ENCODE results near the gene HDAC7.

HDAC7 gene

DNA sequence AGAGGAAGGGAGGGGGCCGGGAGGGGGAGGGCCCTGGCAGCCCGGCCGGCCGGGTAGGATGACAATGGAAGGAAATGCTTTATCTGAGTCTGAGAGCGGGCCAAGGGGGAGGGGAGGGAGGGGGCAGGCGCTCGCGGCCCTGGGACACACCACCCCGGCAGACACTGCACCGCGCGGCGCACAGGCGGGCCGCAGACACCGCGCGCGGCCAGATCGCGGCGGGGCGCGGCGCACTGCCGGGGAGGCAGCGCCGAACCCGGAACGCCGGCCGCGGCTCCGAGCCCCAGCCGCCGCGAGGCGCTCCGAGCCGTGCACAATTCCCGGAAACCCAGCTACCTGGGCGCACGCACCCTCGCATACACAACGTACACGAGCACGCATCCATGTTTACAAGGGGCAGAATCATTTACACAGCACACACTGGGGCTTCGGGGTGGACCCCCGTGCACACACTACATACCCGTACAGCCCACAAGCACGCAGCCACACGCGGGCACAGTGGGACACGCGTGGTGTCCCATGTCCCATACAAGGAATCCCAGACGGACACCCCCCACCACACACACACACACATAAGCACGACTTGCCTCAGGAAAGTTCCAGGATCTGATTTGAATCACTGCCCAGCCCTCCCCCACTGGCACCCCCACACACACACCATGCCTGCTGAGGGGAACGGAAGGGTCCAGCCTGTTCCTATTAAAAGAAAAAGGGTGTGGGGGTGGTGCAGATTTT, at the start of gene HDAC7:
Gene HDAC7 (minus strand): TSS at position 8 of the 735 bp plus-strand sequence. CDS start 118 bp downstream, outside the sequence.
- DNase-seq: peak; percentile 90

DNA sequence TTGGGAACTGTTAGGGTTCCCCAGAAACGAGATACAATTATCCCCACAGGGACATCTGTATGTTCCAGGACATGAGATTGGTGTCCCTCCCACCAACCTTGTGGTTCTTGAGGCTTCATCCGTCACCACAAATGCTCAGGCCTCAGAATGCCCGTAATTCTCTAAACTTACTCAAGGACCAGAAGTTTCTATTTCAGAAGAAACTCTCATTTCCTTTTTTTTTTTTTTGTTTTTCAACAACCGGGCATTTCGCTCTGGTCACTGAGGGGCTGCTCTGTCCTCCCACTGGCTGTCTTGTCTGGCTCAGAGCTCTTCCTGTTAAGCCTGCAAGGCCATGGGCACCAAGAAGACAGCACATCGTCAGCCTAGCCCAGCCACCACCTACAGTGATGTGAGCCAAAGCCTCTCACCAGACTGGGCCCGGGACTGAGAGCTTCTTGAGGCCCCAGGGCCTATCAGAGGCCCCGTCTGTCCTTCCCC, 48.9 kb upstream of the HDAC7 start:
- DNase-seq: no peak

DNA sequence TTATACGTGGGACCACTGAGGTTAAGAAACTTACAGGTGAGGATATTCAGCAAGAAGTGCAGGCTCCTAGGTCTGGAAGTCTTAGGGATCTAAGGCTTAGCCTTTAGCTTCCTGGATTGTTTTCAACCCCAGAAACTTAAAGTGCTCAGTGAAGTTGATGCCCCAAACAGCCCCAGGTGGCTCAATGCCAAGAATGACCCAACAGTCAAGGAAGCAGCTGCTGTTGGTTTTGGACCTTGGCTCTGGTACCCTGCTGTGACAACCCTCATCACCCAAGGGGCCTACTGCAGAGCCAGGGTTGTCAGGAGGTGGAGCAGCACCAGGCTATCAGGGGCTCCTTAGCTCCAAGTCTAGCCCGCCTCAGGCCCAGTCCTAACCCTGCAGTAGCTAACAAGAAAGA, 48.3 kb upstream of the HDAC7 start:
- DNase-seq: no peak

DNA sequence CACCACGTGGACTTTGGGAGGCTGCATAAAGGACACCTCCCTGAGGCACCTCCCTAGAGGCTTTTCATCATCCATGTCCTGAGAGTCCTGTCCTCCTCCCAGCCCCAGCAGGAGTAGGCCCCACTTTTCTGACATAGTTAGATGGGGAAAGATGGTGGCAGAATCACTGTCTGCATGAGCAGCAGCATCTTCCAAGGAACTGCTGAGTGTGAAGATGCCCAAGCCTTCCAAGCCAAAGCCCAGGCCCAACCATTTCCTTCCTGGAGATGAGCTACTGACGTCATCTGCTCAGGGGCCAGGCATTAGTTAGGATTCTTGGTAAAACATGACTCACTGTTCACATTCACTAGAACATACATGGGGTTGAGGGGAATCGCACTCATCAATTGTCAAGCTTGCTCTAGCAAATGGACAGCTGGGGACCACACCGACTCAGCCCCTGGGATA, 47.8 kb upstream of the HDAC7 start:
- DNase-seq: peak; percentile 91

DNA sequence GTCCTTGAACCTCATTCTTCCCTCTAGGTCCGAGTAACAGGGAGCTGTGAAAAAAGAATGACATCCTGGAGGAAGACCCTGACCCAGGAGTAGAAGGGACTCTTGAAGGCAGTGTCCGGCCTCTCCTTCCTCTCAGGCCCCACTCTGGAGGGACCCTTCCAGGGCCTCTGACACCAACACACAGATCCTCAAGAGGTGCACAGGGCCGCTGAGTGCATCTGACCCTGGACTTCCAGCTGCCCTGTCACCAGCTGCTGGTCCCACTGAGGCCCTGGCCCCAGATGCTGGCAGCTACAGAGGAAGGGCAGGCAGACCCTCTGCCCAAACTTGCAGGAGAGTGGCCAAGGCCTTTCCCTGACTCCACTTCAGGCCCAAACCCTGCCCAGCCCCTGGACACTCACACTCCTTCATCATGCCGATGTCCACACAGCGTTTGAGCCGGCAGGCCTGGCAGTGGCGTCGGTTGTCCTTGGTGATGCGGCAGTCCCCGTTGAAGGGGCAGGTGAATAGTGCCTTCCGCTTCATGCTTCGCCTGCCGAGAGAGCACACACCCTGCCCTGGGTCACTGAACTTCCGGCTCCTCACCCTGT, 45.0 kb upstream of the HDAC7 start:
- no peak for DNase-seq

DNA sequence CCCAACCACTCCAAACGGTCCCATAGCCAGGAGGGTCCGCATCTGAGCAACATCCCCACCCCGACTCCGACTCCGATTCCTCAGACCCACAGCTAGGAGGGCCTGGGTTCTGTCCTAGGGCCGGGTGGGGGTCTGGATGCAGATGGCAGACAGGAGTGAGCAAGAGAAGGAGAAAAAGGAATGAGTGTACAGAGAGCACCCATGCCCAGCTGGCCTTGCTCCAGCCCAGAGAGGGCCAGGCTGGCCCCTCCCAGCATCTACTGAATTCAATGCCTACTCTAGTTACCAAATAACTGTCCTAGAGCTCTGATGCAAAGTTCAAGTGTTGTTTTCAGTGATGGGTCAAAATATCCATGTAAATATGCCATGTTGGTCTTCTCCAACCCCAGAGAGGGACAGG, 44.3 kb upstream of the HDAC7 start:
- no peak for DNase-seq

DNA sequence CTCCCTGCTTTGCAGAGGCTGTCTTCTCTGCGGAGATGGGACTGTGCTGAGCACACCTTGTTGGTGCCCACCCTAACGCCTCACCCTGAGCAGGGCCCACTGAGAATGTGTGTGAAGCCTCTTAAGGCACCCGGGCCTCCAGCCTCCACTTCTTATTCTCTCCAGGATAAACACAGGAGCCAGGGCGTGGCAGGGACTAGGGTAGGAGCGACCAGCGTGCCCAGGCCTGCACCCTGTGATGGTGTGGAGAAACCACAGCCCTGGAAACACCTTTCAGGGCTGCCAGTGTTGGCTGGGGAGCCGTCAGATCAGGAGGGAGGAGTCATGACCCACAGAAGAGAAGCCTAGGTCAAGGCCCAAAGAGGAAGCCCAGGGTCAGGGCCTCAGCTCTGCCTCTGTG, 43.8 kb upstream of the HDAC7 start:
- no peak for DNase-seq

DNA sequence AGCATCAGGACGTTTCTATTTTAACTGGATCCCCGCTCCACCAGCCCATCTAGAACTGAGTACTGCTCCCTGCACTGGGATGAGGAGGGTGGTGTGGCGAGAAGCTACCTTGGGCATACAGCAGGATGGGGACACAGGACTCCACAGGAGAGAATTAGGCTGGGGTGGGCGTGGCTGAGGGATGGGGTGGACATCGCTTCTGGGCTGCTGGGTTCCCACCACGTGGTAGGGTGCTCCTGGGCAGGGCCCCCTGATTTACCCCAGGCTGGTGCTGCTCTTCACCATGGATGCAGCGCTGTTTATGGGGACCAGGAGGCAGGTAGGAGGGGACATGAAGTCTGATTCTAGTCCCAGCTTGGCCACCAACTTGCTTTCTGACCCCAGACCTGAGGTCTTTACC, 43.2 kb upstream of the HDAC7 start:
- DNase-seq: no peak

DNA sequence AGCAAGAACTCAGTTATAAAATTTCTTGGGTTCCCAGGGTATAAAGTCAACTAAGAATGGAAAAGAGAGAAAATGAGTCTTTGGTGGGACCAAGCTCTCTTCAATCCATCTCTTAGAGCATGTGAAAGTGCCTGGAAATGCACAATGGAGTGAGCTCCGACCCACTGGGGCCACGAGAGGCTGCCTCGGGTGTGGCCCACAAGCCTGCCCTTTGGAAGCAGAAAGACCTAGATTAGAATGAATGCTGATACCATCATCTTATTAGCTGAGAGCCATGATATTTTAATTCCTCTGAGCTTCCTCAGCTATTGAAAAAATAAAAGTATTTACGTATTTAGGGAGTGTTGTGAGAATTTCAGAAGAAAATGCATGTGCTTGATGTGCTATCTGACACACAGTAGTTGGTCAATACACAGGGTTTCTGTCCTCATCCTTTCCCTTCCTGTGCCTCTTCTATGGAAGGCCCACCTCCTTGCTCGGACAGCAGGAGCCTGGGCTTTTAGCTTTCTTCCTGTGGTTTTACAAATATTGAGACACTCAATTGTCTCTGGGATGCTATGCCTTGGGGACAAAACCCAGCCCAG, 42.6 kb upstream of the HDAC7 start:
- no peak for DNase-seq

DNA sequence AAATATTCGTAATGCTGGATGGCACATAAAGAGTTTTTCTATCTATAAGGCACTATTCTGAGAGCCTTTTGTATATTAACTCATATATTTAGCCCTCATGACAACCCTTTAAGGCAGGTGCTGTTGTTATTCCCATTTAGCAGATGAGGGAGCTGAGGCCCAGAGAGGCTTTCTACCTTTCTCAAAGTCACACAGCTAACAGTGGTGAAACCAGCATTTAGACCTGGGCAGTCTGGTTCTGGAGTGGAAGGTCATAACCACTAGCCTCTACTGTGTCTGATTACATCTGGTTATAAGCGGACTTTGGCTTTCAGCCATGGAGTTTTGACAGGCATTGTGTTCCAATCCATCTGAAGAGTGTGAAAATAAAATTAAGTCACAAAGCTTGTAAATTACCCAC, 41.2 kb upstream of the HDAC7 start:
- no peak for DNase-seq

DNA sequence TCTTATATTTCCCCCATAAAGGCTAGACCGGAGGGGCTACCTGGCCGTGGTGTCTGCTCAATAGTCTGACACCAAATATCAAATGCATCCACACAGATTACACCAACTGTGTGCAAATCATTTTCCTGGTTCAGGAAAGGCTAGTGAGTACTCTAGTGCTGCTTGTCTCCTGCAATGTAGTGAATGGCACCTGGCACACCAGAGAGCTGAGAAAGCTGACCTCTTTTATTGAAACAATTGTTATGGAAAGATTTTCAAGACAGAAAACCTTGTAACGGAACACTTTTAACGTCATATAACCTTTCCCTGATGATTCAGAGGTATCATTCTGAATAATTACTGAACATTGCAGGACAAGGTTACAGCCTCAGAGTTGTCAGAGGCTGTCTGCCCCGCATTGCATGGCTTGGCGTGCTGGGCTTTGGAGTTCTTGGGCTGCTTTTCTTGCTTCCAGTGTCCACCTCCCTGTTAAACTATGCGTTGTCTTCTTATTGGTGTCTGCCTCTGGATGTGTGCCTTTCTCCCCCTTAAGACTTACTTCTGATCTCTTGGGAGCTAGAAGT, 40.7 kb upstream of the HDAC7 start:
- DNase-seq: no peak

DNA sequence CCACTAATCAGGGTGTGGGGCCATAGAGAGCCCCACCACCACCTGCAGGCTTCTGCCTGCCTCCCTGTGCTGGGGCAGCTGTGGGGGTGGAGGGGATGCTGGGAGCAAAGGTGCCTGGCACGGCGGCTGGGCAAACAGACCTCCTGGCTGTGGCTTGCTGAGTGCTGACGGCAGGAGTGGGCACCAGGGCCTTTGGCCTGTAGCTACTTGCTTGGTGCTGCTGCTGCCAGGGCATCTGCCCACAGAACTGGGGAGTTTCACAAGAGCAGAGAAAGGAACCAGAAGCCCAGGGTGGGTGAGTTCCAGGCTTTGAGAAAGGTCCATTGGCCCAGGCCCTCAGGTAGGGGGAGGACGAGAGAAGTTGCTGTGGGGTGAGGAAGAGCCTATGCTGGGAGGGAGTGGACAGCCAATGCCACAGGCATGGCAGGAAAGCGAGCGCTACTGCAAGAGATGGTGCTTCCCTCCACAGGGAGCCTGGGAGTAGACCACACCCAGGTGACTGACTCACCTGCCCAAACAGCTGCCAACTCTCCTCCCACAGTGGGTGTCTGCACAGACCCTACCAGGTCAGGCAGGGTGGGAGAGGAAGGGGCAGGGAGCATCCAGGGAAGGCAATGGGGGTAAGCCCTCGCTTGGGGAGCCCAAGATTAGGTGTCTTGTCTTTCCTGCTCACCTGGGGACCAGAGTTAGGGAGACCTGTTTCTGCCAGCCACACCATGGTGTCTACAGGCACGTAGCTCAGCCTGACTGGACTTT, 39.0 kb upstream of the HDAC7 start:
- DNase-seq: no peak

DNA sequence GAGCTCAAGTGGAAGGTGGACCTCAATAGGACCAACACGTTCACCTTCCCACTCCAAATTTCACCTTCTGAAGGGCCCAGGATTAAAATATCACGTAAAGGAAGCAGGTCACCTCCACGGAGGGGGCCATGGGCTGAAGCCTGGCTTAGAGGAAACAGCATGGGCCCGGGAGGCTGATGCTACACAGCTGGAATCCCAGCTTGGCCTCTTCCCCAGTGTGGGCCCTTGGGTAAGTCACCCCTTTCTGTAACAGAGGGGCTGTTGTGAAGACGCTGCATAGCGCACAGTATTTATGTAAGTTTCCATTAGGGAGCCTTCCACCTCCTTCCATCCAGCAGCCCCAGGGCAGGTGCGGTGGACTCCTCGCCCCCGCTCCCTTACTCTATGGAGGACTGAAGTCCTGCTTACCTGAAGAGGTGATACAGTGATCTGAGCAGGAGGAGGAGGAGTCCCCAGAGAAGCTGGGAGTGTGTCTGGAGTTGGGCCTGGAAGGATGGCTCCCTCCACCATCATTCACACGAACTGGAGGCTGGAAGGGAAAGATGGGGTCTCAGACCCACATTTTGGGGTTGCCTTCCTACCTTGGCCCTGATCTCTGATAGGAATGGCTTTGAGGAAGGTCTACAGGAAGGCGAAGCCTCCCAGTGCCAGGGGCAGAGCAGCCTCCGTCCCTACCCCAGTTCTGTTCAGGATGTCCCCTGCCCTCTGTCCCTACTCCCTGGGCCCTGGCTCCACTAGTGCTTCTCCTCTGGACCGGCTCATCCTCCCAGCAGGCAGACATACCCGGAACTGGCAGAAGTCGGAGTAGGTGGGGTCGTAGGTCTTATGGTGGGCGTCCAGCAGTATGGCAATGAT, 37.2 kb upstream of the HDAC7 start:
- no peak for DNase-seq

DNA sequence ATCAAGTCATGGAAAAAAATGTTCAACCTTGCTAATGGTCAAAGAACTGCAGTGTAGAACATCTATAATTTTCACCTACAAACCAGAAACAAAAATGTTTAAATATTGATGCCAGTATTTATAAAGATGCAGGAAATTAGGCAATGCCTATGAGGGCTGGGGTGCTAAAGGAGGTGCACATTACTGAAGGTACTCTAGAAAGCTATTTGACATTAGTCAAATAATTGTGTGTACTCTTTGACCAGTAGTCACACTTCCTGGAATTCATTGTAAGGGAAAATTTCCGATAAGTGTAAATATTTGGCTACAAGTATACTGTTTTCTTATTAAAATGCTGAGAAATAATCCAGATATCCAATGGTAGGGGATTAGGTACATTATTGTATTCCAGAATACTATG, 36.4 kb upstream of the HDAC7 start:
- DNase-seq: no peak

DNA sequence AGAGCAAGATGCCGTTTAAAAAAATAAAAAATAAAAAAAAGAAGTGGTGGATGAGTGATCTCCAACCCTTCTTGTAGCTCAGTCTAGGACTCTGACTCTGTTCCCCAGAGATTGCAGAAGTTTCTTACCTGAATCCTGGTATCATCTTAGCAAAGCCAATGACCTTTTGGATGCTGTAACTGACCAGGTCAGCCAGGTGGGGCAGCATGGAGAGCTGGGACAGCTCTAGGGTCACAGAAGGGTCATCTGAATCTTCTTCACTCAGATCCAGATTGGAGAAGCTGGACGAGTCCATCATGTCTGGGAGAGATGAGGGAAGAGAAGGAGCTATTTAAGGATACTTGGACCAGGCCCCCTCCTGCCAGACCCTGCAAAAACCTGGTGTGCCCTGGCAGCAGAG, 35.8 kb upstream of the HDAC7 start:
- DNase-seq: no peak

DNA sequence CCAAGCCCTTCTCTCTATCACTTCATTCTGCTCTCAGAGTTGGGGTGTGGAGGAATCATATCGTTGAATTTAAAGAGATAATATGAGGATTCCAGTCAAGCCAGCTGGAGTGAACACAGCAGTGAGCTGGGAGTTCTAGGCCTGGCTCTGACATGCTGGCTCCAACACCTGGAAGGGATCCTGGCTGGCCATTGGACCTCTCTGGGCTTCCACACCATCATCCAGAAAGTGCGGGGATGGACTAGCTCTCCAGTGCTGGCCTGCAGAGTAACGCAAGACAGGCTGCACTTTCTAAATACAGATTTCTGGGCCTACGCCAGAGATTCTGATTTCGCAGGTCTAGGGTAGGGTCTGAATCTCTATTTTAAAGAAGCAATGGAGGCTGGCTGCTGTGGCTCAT, 34.8 kb upstream of the HDAC7 start:
- DNase-seq: no peak

DNA sequence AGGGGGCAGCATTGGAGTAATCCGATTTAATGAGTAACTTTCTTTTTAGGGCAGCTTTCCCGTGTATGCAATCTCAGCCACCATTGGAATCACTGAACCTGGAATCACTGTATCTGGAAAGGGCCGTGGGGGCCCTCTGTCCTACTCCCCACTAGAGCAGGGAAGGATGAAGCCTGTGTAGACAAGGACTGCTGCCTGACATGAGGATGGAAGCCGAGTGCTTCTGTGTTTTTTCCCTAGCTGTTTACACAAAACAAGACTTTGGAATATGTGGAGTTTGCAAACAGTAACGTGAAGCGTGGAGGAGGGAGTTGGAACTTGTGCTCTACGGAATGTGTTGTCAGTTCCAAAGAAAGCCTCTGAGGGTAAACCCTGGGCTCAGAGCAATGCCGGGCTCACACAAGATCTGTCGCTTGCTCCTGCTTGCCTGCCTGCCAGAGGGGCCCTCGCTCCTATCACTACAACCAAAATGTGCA, 32.4 kb upstream of the HDAC7 start:
- no peak for DNase-seq

DNA sequence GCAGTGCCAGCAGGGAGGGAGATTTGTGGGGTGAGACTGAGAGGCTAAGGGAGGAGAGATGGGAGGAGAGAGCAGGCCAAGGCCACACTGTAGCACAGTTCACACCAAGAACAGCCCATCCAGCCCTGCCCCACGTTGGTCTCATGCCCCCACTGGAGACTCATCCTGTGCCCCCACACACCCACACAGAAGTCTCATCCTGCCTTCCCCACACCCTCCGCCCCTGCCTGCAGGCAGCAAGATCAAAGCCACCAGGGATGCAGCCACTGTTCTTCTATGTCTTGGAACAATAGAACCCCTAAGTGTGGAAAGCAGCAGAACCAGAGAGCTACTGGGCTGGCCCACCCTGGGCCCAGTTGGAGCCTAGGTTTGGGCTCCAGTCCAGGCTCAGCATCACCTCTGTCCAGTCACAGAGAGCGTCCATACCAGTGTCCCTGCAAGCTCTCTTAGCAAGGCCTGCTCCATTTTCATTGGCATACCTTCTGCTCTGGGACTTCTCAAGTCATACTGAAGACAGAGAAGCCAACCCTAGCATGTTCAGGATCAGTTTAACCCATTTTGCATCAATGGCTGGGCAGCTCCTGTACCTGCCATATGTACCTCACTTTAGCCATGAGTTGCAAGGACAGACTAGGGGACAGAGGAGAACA, 31.7 kb upstream of the HDAC7 start:
- no peak for DNase-seq

DNA sequence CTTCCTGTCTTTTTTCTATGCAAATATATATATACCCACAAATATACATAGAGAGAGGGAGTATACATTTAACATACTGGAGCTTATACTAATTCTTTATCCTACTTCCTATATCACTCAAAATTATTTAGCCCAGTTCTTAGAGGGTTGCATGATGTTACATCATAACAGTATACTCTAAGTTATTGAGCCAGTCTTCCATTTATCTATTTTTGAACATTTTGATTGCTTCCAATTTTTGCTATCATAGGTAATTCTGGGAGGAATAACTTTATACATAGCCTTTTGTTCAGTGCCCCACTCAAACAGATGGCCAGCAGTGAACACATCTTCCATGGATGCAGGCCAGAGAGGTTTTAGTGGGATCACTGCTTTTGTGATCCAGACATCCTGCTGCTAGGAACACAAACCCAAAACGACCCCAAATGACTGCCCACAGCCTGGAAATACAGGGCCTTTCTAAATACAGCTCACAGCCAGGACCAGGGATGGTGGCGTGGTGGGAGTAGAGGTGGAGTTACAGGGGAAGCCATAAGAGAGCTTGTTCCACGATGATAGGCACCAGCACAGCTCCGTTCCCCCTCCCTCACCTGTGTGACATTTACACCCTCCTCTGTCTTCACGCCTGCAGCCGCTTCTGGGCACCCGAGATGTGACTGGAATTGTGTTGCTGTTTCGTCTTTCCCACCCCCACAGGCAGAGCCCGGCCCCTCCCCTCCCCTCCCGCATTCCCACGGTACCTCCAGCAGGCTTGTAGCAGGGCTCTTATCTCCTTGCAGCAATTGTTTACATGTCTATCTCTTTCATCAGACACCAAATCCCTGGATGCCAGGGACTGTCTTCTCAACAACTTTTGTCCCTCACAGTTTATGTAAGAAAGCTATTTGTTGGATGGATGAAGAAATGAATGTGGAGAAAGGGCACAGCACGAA, 30.7 kb upstream of the HDAC7 start:
- DNase-seq: no peak

DNA sequence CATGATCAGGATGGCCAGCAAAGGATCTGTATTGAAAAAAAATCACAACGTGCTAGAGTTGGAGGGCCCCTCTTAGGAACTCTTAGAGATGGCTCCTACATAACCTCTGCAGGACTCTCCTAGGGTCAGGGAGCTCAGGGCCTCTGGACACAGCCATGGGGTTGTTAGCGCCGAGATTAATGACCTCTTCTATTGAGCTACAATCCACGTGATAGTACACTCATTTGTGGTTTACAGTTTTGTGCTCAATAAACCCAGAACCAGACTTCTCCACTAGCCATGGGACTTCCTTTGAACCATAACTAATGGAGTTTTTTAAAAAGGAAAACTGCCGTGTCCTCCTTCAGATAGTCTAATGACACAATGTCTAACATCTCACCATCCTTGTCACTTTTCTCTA, 29.6 kb upstream of the HDAC7 start:
- no peak for DNase-seq

All from fibroblast of skin of right quadriceps (primary cell).